AG09319 (cell line): ENCODE data around the gene DNAJC9.

ENCODE experiments used
- DNase-seq: peaks from one replicate; pipeline ENCODE4 v3.0.0-alpha.2; 2010; ENCODE audit warnings: low read depth; ENCODE audit errors: extremely low read depth
- CTCF ChIP-seq: IDR thresholded peaks from 2 replicates; pipeline ENCODE4 v1.5.1; 2011; ENCODE audit warnings: low read depth, mild to moderate bottlenecking, inconsistent platforms, low read length, moderate library complexity

The DNAJC9 gene

DNA sequence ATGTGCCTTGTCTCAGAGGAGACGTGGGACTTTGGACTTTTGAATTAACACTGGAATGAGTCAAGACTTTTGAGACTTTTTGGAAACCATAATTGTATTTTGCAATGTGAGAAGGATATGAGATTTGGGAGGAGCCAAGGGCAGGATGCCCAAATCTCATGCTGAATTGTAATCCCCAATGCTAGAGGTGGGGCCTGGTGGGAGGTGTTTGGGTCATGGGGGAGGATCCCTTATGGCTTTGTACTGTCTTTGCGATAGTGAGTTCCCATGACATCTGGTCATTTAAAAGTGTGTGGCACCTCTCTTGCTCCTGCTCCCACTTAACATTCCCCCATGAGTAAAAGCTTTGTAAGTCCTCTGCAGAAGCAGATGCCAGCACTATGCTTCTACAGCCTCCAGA is 39.2 kb downstream of the DNAJC9 start:
- TF ChIP-seq CTCF: no peak
- no peak for DNase-seq

DNA sequence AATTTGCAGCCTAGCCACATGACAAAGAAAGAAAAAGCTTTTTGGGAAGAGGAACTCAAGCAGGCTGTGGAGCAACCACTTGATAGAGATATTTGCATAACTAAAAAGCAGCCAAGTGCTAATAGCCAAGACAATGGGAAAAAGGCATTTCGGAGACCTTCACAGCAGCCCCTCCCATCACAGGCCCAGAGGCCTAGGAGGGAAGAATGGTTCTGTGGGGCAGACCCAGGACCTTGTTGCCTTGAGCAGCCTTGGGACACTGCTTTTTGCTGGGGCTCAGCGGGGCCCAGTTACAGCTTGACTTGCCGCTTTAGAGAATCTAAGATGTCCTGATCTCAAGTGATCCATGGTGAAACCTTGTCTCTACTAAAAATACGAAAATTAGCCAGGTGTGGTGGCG is 40.7 kb downstream of the DNAJC9 start:
- DNase-seq: no peak
- no peak for TF ChIP-seq CTCF

- DNase-seq: no peak
- no peak for TF ChIP-seq CTCF
Observed at GRCh38 chr10:73205890-73206289, 41.2 kb downstream of the DNAJC9 start.

GRCh38 chr10:73205081-73205480 is 42.0 kb downstream of the DNAJC9 start:
- TF ChIP-seq CTCF: no peak
- DNase-seq: no peak
